ENCODE data around the gene PLCB3. TPM values are rescaled to one million over a fixed set of nuclear protein-coding genes. Genes with fewer than 3 reads are reported as not detected.

PLCB3 gene
- total and polyA plus RNA-seq, 2 of the 13 experiments (the other 11 are each of a cell fraction or from before 2014, with no cell fraction given), result 7.5 to 13.8 TPM

- TF ChIP-seq, protein P1, sequence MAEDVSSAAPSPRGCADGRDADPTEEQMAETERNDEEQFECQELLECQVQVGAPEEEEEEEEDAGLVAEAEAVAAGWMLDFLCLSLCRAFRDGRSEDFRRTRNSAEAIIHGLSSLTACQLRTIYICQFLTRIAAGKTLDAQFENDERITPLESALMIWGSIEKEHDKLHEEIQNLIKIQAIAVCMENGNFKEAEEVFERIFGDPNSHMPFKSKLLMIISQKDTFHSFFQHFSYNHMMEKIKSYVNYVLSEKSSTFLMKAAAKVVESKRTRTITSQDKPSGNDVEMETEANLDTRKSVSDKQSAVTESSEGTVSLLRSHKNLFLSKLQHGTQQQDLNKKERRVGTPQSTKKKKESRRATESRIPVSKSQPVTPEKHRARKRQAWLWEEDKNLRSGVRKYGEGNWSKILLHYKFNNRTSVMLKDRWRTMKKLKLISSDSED (CRISPR knock-in tag; IDR thresholded peaks at IDR 0.05), result peak; percentile 87
- TF ChIP-seq ZNF331 (CRISPR knock-in tag; IDR thresholded peaks at IDR 0.05) (no peak), ZBTB7B (CRISPR knock-in tag; IDR thresholded peaks at IDR 0.05) (peak; percentile 0; the same call in 1 of the 2 replicates), ZSCAN21 (CRISPR knock-in tag; IDR thresholded peaks at IDR 0.05; ENCODE audit: borderline replicate concordance) (peak; percentile 73; the same call in 1 of the 2 replicates), AKNA (CRISPR knock-in tag; IDR thresholded peaks at IDR 0.05; ENCODE audit: borderline replicate concordance) (no peak), ZNF567 (CRISPR knock-in tag; IDR thresholded peaks at IDR 0.05; ENCODE audit: borderline replicate concordance) (0 out of 2 replicates have a peak, but pooled peaks have one; percentile 21), TFDP1 (CRISPR knock-in tag; IDR thresholded peaks at IDR 0.05; ENCODE audit: borderline replicate concordance) (peak; percentile 38; the same call in 1 of the 2 replicates), GABPA (IDR thresholded peaks at IDR 0.05; ENCODE audit: low read depth, low read length) (no peak), GABPA (CRISPR knock-in tag; IDR thresholded peaks at IDR 0.05; ENCODE audit: low read depth) (peak; percentile 69), SNAPC4 (CRISPR knock-in tag; IDR thresholded peaks at IDR 0.05) (0 out of 2 replicates have a peak, but pooled peaks have one; percentile 13), ZNF790 (CRISPR knock-in tag; IDR thresholded peaks at IDR 0.05; ENCODE audit: borderline replicate concordance) (peak; percentile 28; the same call in 1 of the 2 replicates)
Observed at GRCh38 chr11:64226507-64227051, 24.8 kb upstream of the PLCB3 start (continued).
